SK-N-SH (cell line): ENCODE data around the gene INSC. TPM values are rescaled to one million over a fixed set of nuclear protein-coding genes. Genes with fewer than 3 reads are reported as not detected.

Source experiments
- CTCF ChIA-PET: fragments of 300-600, 350-600 bp; formaldehyde crosslinking; extraction: SDS; loops from one replicate; lab custom pipeline; 2021; lab: Yijun Ruan, JAX
- POLR2A ChIA-PET: fragments of 350-600 bp; sonication (Branson Sonifier 250); formaldehyde crosslinking; extraction: SDS; loops from one replicate; lab custom pipeline; 2020; ENCODE audit warnings: antibody characterized with exemption, inconsistent platforms; lab: Yijun Ruan, JAX
- DNase-seq: peaks from one replicate; pipeline ENCODE4 v3.0.0; 2012
- H2AFZ ChIP-seq: fragments of 200-600 bp; sonication (generic); 2 replicates; pipeline ENCODE4 v1.8.1; 2016; ENCODE audit warnings: antibody characterized with exemption, mild to moderate bottlenecking, low read depth
- H3F3A ChIP-seq: fragments of 200-600 bp; sonication (generic); replicated peaks from 2 replicates; pipeline ENCODE3; 2016; ENCODE audit warnings: antibody characterized with exemption, mild to moderate bottlenecking; ENCODE audit not compliant: insufficient read depth
- H3K27ac ChIP-seq, 2 experiments: fragments of 200-500 bp in 1 of 2; fragments of 200-600 bp in 1 of 2; sonication (Bioruptor generic) in 1 of 2; sonication (generic), shearing (Covaris generic) in 1 of 2; 2 replicates each; pipeline versions ENCODE4 v1.5.1 to v1.6.1; 2014 to 2016; ENCODE audit warnings: low read depth in 2 of 2, inconsistent platforms in 1 of 2, low read length in 1 of 2, mild to moderate bottlenecking in 1 of 2, mixed read lengths in 1 of 2
- H3K27me3 ChIP-seq: fragments of 200-600 bp; sonication (generic), shearing (Covaris generic); 2 replicates; pipeline ENCODE4 v1.6.1; 2016; ENCODE audit warnings: mixed run types; ENCODE audit not compliant: insufficient read depth
- H3K36me3 ChIP-seq, 2 experiments: fragments of 200-500 bp in 1 of 2; fragments of 200-600 bp in 1 of 2; sonication (Bioruptor generic) in 1 of 2; sonication (generic) in 1 of 2; replicated peaks in 1 of 2; 2 replicates each; pipeline versions ENCODE3 to v1.5.1; 2014 to 2016; ENCODE audit warnings: low read length in 1 of 2, mild to moderate bottlenecking in 1 of 2; ENCODE audit not compliant: insufficient read depth in 2 of 2, control insufficient read depth in 1 of 2
- H3K4me1 ChIP-seq, 2 experiments: fragments of 200-500 bp in 1 of 2; fragments of 200-600 bp in 1 of 2; sonication (Bioruptor generic) in 1 of 2; sonication (generic), shearing (Covaris generic) in 1 of 2; 2 replicates each; pipeline versions ENCODE4 v1.5.1 to v1.6.1; 2014 to 2016; ENCODE audit warnings: low read depth in 1 of 2, low read length in 1 of 2, mixed run types in 1 of 2; ENCODE audit not compliant: insufficient read depth in 2 of 2, control insufficient read depth in 1 of 2
- H3K4me2 ChIP-seq: fragments of 200-600 bp; sonication (generic), shearing (Covaris generic); 2 replicates; pipeline ENCODE4 v1.6.1; 2017; ENCODE audit warnings: mixed run types
- H3K4me3 ChIP-seq, 2 experiments: fragments of 200-500 bp in 1 of 2; fragments of 200-600 bp in 1 of 2; sonication (Bioruptor generic) in 1 of 2; sonication (generic), shearing (Covaris generic) in 1 of 2; 2 replicates each; pipeline versions ENCODE4 v1.5.1 to v1.8.1; 2014 to 2016; ENCODE audit warnings: low read depth in 2 of 2, inconsistent platforms in 1 of 2, low read length in 1 of 2, mild to moderate bottlenecking in 1 of 2, mixed read lengths in 1 of 2, moderate library complexity in 1 of 2
- H3K79me2 ChIP-seq: fragments of 200-600 bp; sonication (generic); 2 replicates; pipeline ENCODE4 v1.8.1; 2017; ENCODE audit warnings: mild to moderate bottlenecking; ENCODE audit not compliant: insufficient read depth
- H3K9ac ChIP-seq: fragments of 200-600 bp; sonication (generic); 2 replicates; pipeline ENCODE4 v1.6.1; 2017; ENCODE audit warnings: mixed run types
- H3K9me2 ChIP-seq: fragments of 200-600 bp; sonication (generic); 2 replicates; pipeline ENCODE4 v1.6.1; 2017; ENCODE audit warnings: mixed run types
- H3K9me3 ChIP-seq: fragments of 200-600 bp; sonication (generic); 2 replicates; pipeline ENCODE4 v1.6.1; 2017; ENCODE audit warnings: mixed run types, mild to moderate bottlenecking, moderate library complexity
- H4K20me1 ChIP-seq: fragments of 200-600 bp; sonication (generic); 2 replicates; pipeline ENCODE4 v1.6.1; 2017; ENCODE audit warnings: mild to moderate bottlenecking, mixed run types; ENCODE audit not compliant: insufficient read depth
- FOSL2 ChIP-seq: IDR thresholded peaks from 2 replicates; pipeline ENCODE4 v1.4.0; 2012; ENCODE audit warnings: low read depth, mild to moderate bottlenecking, moderate library complexity, borderline replicate concordance
- FOXM1 ChIP-seq: IDR thresholded peaks from 2 replicates; pipeline ENCODE4 v1.4.0; 2012; ENCODE audit warnings: low read depth, mild to moderate bottlenecking
- GATA2 ChIP-seq: sonication (generic); formaldehyde crosslinking; IDR thresholded peaks from 2 replicates; pipeline ENCODE4 v1.5.0; 2020; ENCODE audit warnings: mild to moderate bottlenecking, missing genetic modification reagents
- NFIC ChIP-seq: IDR thresholded peaks from 2 replicates; pipeline ENCODE4 v1.4.0; 2012; ENCODE audit warnings: borderline replicate concordance
- NRF1 ChIP-seq: IDR thresholded peaks from 2 replicates; pipeline ENCODE4 v1.6.1; 2012; ENCODE audit warnings: low read depth, mild to moderate bottlenecking, low read length
- TCF12 ChIP-seq: IDR thresholded peaks from 2 replicates; pipeline ENCODE4 v1.4.0; 2012
- TEAD4 ChIP-seq: IDR thresholded peaks from 2 replicates; pipeline ENCODE4 v1.4.0; 2012; ENCODE audit warnings: mild to moderate bottlenecking, borderline replicate concordance; ENCODE audit not compliant: insufficient read depth
- WGBS: methylation state at CpG from one replicate; pipeline ENCODE4 v1.1.6; 2017; ENCODE audit warnings: low lambda C conversion rate; 5-methylcytosine and 5-hydroxymethylcytosine counted together
- polyA plus RNA-seq, 3 experiments: library from polyadenylated mRNA; depleted of rRNA; stranded (reverse); fragments of >200 nt; gene quantifications; 2 replicates each; pipeline ENCODE4 v1.2.3, GENCODE V29; 2012
- TF ChIP-seq, protein P1 (sequence below): fragments of 200-600 bp; sonication (generic); IDR thresholded peaks from 2 replicates; pipeline ENCODE4 v1.6.1; 2017; ENCODE audit warnings: antibody characterized with exemption, mild to moderate bottlenecking, moderate library complexity
- TF ChIP-seq, protein P2 (sequence below): IDR thresholded peaks from 2 replicates; pipeline ENCODE4 v1.4.0; 2012; ENCODE audit warnings: low read depth, borderline replicate concordance
- TF ChIP-seq, protein P3 (sequence below): IDR thresholded peaks from 2 replicates; pipeline ENCODE4 v1.4.0; 2012; ENCODE audit warnings: low read depth, borderline replicate concordance
- TF ChIP-seq, protein P4 (sequence below): fragments of 150-350 bp; IDR thresholded peaks from 2 replicates; pipeline ENCODE4 v1.6.1; 2016; ENCODE audit warnings: mild to moderate bottlenecking, low read depth, low read length

Gene INSC
- polyA plus RNA-seq, 1 of the 3 experiments (the other 2 are of a cell fraction), result not detected

DNA sequence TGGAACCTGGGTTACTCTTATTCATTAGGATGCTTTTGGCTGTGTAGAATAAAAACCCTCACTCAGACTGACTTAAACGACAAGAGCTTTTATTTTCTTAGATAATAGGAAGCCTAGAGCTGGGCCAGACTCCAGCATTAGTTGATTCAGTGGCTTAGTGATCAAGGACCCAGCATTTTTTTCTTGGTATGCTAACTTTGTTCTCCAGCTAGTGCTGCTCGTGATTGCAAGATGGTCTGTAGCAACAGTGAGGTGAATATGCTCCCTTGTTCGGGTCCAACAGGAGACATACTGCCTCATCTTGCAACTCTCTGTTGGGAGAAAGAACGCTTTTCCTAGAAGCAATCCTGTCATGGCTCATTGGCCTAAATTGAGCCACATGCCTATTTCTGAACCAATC lies 33.4 kb downstream of the INSC start:
- no peaks in the 10 kb centered on the region for H3K79me2 ChIP-seq
- CTCF ChIA-PET, result interaction anchor here (1.4 kb wide), 1 partner anchor 10 kb away, joined by 4 read pairs; no protein-coding TSS in a partner anchor

More for the DNA sequence above, 33.4 kb downstream of the INSC start:
- no peaks in the 10 kb centered on the region for H3K9me2 ChIP-seq
- H3F3A ChIP-seq, result no peaks in the 10 kb centered on the region
- POLR2A ChIA-PET, result no interaction called here
- WGBS, result 34% methylated on average over 4 of the region's 4 CpGs
- no peaks in the 10 kb centered on the region for H3K9me3 ChIP-seq
- H3K4me1 ChIP-seq, result peaks cover 0 to 1% of the 10 kb centered on the region in 2 experiments; a peak in 1 of 4 replicates
- DNase-seq, result no peak
- TF ChIP-seq FOXM1 (no peak), TCF12 (no peak), TEAD4 (no peak), GATA2 (CRISPR knock-in tag) (no peak), NRF1 (no peak), NFIC (no peak), FOSL2 (no peak)
- TF ChIP-seq, protein P1, sequence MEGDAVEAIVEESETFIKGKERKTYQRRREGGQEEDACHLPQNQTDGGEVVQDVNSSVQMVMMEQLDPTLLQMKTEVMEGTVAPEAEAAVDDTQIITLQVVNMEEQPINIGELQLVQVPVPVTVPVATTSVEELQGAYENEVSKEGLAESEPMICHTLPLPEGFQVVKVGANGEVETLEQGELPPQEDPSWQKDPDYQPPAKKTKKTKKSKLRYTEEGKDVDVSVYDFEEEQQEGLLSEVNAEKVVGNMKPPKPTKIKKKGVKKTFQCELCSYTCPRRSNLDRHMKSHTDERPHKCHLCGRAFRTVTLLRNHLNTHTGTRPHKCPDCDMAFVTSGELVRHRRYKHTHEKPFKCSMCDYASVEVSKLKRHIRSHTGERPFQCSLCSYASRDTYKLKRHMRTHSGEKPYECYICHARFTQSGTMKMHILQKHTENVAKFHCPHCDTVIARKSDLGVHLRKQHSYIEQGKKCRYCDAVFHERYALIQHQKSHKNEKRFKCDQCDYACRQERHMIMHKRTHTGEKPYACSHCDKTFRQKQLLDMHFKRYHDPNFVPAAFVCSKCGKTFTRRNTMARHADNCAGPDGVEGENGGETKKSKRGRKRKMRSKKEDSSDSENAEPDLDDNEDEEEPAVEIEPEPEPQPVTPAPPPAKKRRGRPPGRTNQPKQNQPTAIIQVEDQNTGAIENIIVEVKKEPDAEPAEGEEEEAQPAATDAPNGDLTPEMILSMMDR, result no peak
- TF ChIP-seq, protein P2, sequence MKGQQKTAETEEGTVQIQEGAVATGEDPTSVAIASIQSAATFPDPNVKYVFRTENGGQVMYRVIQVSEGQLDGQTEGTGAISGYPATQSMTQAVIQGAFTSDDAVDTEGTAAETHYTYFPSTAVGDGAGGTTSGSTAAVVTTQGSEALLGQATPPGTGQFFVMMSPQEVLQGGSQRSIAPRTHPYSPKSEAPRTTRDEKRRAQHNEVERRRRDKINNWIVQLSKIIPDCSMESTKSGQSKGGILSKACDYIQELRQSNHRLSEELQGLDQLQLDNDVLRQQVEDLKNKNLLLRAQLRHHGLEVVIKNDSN, result no peak
- TF ChIP-seq, protein P3, sequence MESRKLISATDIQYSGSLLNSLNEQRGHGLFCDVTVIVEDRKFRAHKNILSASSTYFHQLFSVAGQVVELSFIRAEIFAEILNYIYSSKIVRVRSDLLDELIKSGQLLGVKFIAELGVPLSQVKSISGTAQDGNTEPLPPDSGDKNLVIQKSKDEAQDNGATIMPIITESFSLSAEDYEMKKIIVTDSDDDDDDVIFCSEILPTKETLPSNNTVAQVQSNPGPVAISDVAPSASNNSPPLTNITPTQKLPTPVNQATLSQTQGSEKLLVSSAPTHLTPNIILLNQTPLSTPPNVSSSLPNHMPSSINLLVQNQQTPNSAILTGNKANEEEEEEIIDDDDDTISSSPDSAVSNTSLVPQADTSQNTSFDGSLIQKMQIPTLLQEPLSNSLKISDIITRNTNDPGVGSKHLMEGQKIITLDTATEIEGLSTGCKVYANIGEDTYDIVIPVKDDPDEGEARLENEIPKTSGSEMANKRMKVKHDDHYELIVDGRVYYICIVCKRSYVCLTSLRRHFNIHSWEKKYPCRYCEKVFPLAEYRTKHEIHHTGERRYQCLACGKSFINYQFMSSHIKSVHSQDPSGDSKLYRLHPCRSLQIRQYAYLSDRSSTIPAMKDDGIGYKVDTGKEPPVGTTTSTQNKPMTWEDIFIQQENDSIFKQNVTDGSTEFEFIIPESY, result no peak
- TF ChIP-seq, protein P4, sequence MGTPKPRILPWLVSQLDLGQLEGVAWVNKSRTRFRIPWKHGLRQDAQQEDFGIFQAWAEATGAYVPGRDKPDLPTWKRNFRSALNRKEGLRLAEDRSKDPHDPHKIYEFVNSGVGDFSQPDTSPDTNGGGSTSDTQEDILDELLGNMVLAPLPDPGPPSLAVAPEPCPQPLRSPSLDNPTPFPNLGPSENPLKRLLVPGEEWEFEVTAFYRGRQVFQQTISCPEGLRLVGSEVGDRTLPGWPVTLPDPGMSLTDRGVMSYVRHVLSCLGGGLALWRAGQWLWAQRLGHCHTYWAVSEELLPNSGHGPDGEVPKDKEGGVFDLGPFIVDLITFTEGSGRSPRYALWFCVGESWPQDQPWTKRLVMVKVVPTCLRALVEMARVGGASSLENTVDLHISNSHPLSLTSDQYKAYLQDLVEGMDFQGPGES, result no peak
- H3K27me3 ChIP-seq, result no peaks in the 10 kb centered on the region
- H3K9ac ChIP-seq, result no peak overlapping the region
- H3K4me3 ChIP-seq, result no peak overlapping the region
- H3K4me2 ChIP-seq, result no peak overlapping the region
- no peaks in the 10 kb centered on the region for H3K36me3 ChIP-seq
- no peak overlapping the region for H2AFZ ChIP-seq
- no peak overlapping the region for H3K27ac ChIP-seq
- H4K20me1 ChIP-seq, result no peaks in the 10 kb centered on the region
